Measurements from ENCODE around the gene FGF18.

The FGF18 gene

GRCh38 chr5:171441246-171441791, 21.9 kb downstream of the FGF18 start:
- TF ChIP-seq CTCF (IDR thresholded peaks at IDR 0.05; ENCODE audit: insufficient read depth, low read length, poor library complexity, severe bottlenecking) (no peak), EZH2phosphoT487 (conservative IDR thresholded peaks at IDR 0.05; ENCODE audit: low read length) (no peak)
- no peaks in the 10 kb centered on the region for H3K27me3 ChIP-seq (ENCODE audit: low read length)

GRCh38 chr5:171442287-171443042, 23.0 kb downstream of the FGF18 start:
- Histone ChIP-seq H3K9me2 (replicated peaks; ENCODE audit: insufficient read depth, low read length) (no peaks in the 10 kb centered on the region), H2AFZ (ENCODE audit: low read depth, low read length, severe bottlenecking) (no peak overlapping the region), H3K9ac (ENCODE audit: low read length) (no peak overlapping the region), H3K4me3 (ENCODE audit: insufficient read depth, low read length, poor library complexity, severe bottlenecking) (no peak overlapping the region), H3K79me2 (ENCODE audit: insufficient read depth, low read length) (no peaks in the 10 kb centered on the region), H3K27me3 (ENCODE audit: low read length) (no peaks in the 10 kb centered on the region), H3K36me3 (ENCODE audit: low read length) (no peaks in the 10 kb centered on the region), H3F3A (ENCODE audit: insufficient read depth) (no peaks in the 10 kb centered on the region), H4K20me1 (ENCODE audit: low read depth, low read length) (no peaks in the 10 kb centered on the region), H3K9me3 (ENCODE audit: insufficient read depth, low read length) (no peaks in the 10 kb centered on the region), H3K27ac (ENCODE audit: low read depth, low read length) (no peak overlapping the region), H3K4me2 (ENCODE audit: low read depth, low read length, poor library complexity, severe bottlenecking) (no peak overlapping the region)
- TF ChIP-seq EZH2phosphoT487 (conservative IDR thresholded peaks at IDR 0.05; ENCODE audit: low read length) (no peak), CTCF (IDR thresholded peaks at IDR 0.05; ENCODE audit: insufficient read depth, low read length, poor library complexity, severe bottlenecking) (no peak)

More at GRCh38 chr5:171441246-171441791, 21.9 kb downstream of the FGF18 start:
- no peak overlapping the region for H3K27ac ChIP-seq (ENCODE audit: low read depth, low read length)
- H4K20me1 ChIP-seq (ENCODE audit: low read depth, low read length) = no peaks in the 10 kb centered on the region
- H3K36me3 ChIP-seq (ENCODE audit: low read length) = no peaks in the 10 kb centered on the region
- no peaks in the 10 kb centered on the region for H3K79me2 ChIP-seq (ENCODE audit: insufficient read depth, low read length)
- no peak overlapping the region for H3K4me2 ChIP-seq (ENCODE audit: low read depth, low read length, poor library complexity, severe bottlenecking)
- no peaks in the 10 kb centered on the region for H3K9me2 ChIP-seq (replicated peaks; ENCODE audit: insufficient read depth, low read length)
- no peak overlapping the region for H3K9ac ChIP-seq (ENCODE audit: low read length)
- H3F3A ChIP-seq (ENCODE audit: insufficient read depth) = no peaks in the 10 kb centered on the region
- no peak overlapping the region for H2AFZ ChIP-seq (ENCODE audit: low read depth, low read length, severe bottlenecking)
- H3K9me3 ChIP-seq (ENCODE audit: insufficient read depth, low read length) = no peaks in the 10 kb centered on the region
- H3K4me3 ChIP-seq (ENCODE audit: insufficient read depth, low read length, poor library complexity, severe bottlenecking) = no peak overlapping the region

GRCh38 chr5:171444582-171444981, 25.1 kb downstream of the FGF18 start:
- H3K4me2 ChIP-seq (ENCODE audit: low read depth, low read length, poor library complexity, severe bottlenecking) = no peak overlapping the region
- H3F3A ChIP-seq (ENCODE audit: insufficient read depth) = no peaks in the 10 kb centered on the region
- H2AFZ ChIP-seq (ENCODE audit: low read depth, low read length, severe bottlenecking) = no peak overlapping the region
- H3K9ac ChIP-seq (ENCODE audit: low read length) = no peak overlapping the region
- no peaks in the 10 kb centered on the region for H3K79me2 ChIP-seq (ENCODE audit: insufficient read depth, low read length)
- TF ChIP-seq CTCF (IDR thresholded peaks at IDR 0.05; ENCODE audit: insufficient read depth, low read length, poor library complexity, severe bottlenecking) (no peak), EZH2phosphoT487 (conservative IDR thresholded peaks at IDR 0.05; ENCODE audit: low read length) (no peak)
- no peaks in the 10 kb centered on the region for H3K36me3 ChIP-seq (ENCODE audit: low read length)
- no peak overlapping the region for H3K4me3 ChIP-seq (ENCODE audit: insufficient read depth, low read length, poor library complexity, severe bottlenecking)
- H3K9me2 ChIP-seq (replicated peaks; ENCODE audit: insufficient read depth, low read length) = no peaks in the 10 kb centered on the region
- H3K27ac ChIP-seq (ENCODE audit: low read depth, low read length) = no peak overlapping the region
- H3K9me3 ChIP-seq (ENCODE audit: insufficient read depth, low read length) = no peaks in the 10 kb centered on the region
- no peaks in the 10 kb centered on the region for H4K20me1 ChIP-seq (ENCODE audit: low read depth, low read length)
- H3K27me3 ChIP-seq (ENCODE audit: low read length) = no peaks in the 10 kb centered on the region

Data from SU-DHL-6 (cell line).